Prostate gland (tissue), 2 donors: ENCODE results near the gene CTNNA3.

Experiments used
- CTCF ChIP-seq, 4 experiments: fragments of 200-600 bp in 2 of 4; fragments of 450-650 bp in 2 of 4; sonication (generic) in 2 of 4; IDR thresholded peaks; 1 replicate in 3 of 4; 2 replicates in 1 of 4; pipeline ENCODE4 v1.5.1; 2016 to 2019; ENCODE audit warnings: antibody characterized with exemption in 4 of 4, mild to moderate bottlenecking in 2 of 4, moderate library complexity in 2 of 4
- POLR2AphosphoS5 ChIP-seq: sonication (generic); formaldehyde crosslinking; IDR thresholded peaks from one replicate; pipeline ENCODE4 v1.6.1; 2017; ENCODE audit warnings: antibody characterized with exemption

GRCh38 chr10:66844176-66844942 is 851.6 kb downstream of the CTNNA3 start:
- TF ChIP-seq CTCF (IDR thresholded peaks at IDR 0.05), result no peak
- TF ChIP-seq POLR2AphosphoS5, result no peak
